Effector memory CD8-positive, alpha-beta T cell (primary cell): ENCODE measurements around the gene POLR3G.

Source experiments
- ATAC-seq: fragments of 150-1000 bp; cut with Tn5 transposase; replicated peaks from 2 replicates; pipeline ENCODE4 v1.10.0; 2021; ENCODE audit warnings: mild to moderate bottlenecking, moderate library complexity
- DNase-seq, 3 experiments: peaks; one replicate each; pipeline ENCODE4 v3.0.0; 2021
- H3K27ac Mint-ChIP-seq, 2 donors: one replicate each; pipeline ENCODE4 v1.8.0; 2022; ENCODE audit warnings: mild to moderate bottlenecking in 2 of 2, mixed read lengths in 2 of 2, moderate library complexity in 2 of 2
- H3K27me3 Mint-ChIP-seq, 2 donors: one replicate each; pipeline ENCODE4 v1.8.0; 2022; ENCODE audit warnings: mixed read lengths in 2 of 2
- H3K36me3 Mint-ChIP-seq: one replicate; pipeline ENCODE4 v1.8.0; 2022; ENCODE audit warnings: mild to moderate bottlenecking, moderate library complexity, mixed read lengths; ENCODE audit not compliant: insufficient read depth
- H3K4me1 Mint-ChIP-seq, 2 donors: one replicate each; pipeline ENCODE4 v1.8.0; 2022; ENCODE audit warnings: low read depth in 2 of 2, mixed read lengths in 2 of 2
- H3K4me3 Mint-ChIP-seq, 2 donors: one replicate each; pipeline ENCODE4 v1.8.0; 2022; ENCODE audit warnings: mild to moderate bottlenecking in 2 of 2, mixed read lengths in 2 of 2, moderate library complexity in 2 of 2
- H3K9me3 Mint-ChIP-seq, 2 donors: one replicate each; pipeline ENCODE4 v1.8.0; 2022; ENCODE audit warnings: mixed read lengths in 2 of 2

The POLR3G gene

GRCh38 chr5:90563108-90563507 lies 88.4 kb downstream of the POLR3G start:
- ATAC-seq (no peak), DNase-seq (no peak)
- Mint-ChIP-seq H3K9me3 (no peaks in the 10 kb centered on the region), H3K4me3 (no peak overlapping the region), H3K27ac (no peak overlapping the region), H3K36me3 (no peaks in the 10 kb centered on the region), H3K27me3 (peaks cover 45 to 50% of the 10 kb centered on the region in 2 donors), H3K4me1 (peaks cover 5 to 9% of the 10 kb centered on the region in 2 donors)
